Adrenal gland (tissue), 12 donors: ENCODE measurements around the gene MDM1. TPM values are rescaled to one million over a fixed set of nuclear protein-coding genes. Genes with fewer than 3 reads are reported as not detected.
A peak's percentile ranks its signal among the peaks of the same experiment; 100 is the strongest.

Source experiments
- DNase-seq, 7 donors: peaks; one replicate each; pipeline ENCODE4 v3.0.0-alpha.2; 2019 to 2020
- H3K27ac ChIP-seq, 5 donors: fragments of 200-600 bp; sonication (generic) in 4 of 5; 1 replicate in 3 of 5; 2 replicates in 2 of 5; pipeline versions ENCODE4 v1.5.1 to v1.8.0; 2016 to 2020; ENCODE audit warnings: mild to moderate bottlenecking in 1 of 5
- H3K27me3 ChIP-seq: fragments of 200-600 bp; 2 replicates; pipeline ENCODE4 v1.8.0; 2021
- H3K36me3 ChIP-seq, 2 donors: fragments of 200-600 bp; replicated peaks in 1 of 2; 1 replicate in 1 of 2; 2 replicates in 1 of 2; pipeline versions ENCODE4 v1.5.1 to v1.8.0; 2018 to 2022
- H3K4me1 ChIP-seq, 2 donors: fragments of 200-600 bp; replicated peaks in 1 of 2; 1 replicate in 1 of 2; 2 replicates in 1 of 2; pipeline versions ENCODE4 v1.5.1 to v1.8.0; 2018 to 2021
- H3K4me3 ChIP-seq, 4 donors: fragments of 200-600 bp; sonication (generic) in 3 of 4; one replicate each; pipeline ENCODE4 v1.5.1; 2016 to 2018
- H3K9me3 ChIP-seq, 3 donors: fragments of 200-600 bp; sonication (generic) in 1 of 3; replicated peaks in 1 of 3; 1 replicate in 2 of 3; 2 replicates in 1 of 3; pipeline versions ENCODE4 v1.5.1 to v1.8.0; 2016 to 2021
- POLR2A ChIP-seq, 2 donors: fragments of 450-650 bp; IDR thresholded peaks; one replicate each; pipeline ENCODE4 v1.6.1; 2017; ENCODE audit warnings: antibody characterized with exemption in 2 of 2, mild to moderate bottlenecking in 2 of 2, moderate library complexity in 1 of 2
- WGBS, 4 donors: extraction: QIAGEN DNeasy Blood & Tissue Kit in 2 of 4; methylation state at CpG; one replicate each; pipeline versions ENCODE4 v1.1.5 to v1.1.7; 2013 to 2017; 5-methylcytosine and 5-hydroxymethylcytosine counted together
- intact Hi-C, 2 donors: fragments of 100-400 bp; cut with DNase I; formaldehyde crosslinking; loops; one replicate each; pipeline versions ENCODE4 v1.14.1 to v1.15.0; 2022 to 2023
- polyA plus RNA-seq, 3 donors: library from polyadenylated mRNA; stranded (reverse); fragments of 200-250 nt in 2 of 3; fragments of 350-450 nt in 1 of 3; fragmentation: Illumina TruSeq in 1 of 3; extraction: RNeasy Lipid Tissue Mini Kit (QIAGEN cat#74804) in 1 of 3; gene quantifications; one replicate each; pipeline ENCODE4 v1.2.3, GENCODE V29; 2013 to 2014
- total RNA-seq, 9 donors: library from RNA; depleted of rRNA in 4 of 9; stranded (reverse); fragments of >200 nt in 4 of 9; fragments of 120-200 nt in 1 of 9; fragmentation: NEBNext Ultra II Directional in 1 of 9; extraction: Animal tissue kit (Norgen Biotek cat#: 25700) in 1 of 9; gene quantifications; one replicate each; pipeline versions ENCODE4 v1.1.0 to v1.2.4, GENCODE V29; 2013 to 2023
- TF ChIP-seq, protein P1 (sequence below), 6 experiments: fragments of 450-650 bp in 4 of 6; fragments of 200-600 bp in 2 of 6; sonication (generic) in 1 of 6; IDR thresholded peaks; 1 replicate in 5 of 6; 2 replicates in 1 of 6; pipeline versions ENCODE4 v1.5.1 to v1.8.0; 2016 to 2021; ENCODE audit warnings: antibody characterized with exemption in 6 of 6, mild to moderate bottlenecking in 2 of 6, moderate library complexity in 1 of 6
- donor health status: healthy with polysubstance abuse.
- donor health status: Bipolar disorder and iron deficiency.
- donor health status: DM: yes; HTN: yes; CAD: no.
- donor health status: DM: no; HTN: no; CAD: no.
- donor health status: DM: no; HTN: no; CAD: no.
- donor health status: DM: yes; HTN: yes; CAD: no.

The MDM1 gene
- total and polyA plus RNA-seq, 12 donors, result 6.5 to 19.4 (median 10.5) TPM

DNA sequence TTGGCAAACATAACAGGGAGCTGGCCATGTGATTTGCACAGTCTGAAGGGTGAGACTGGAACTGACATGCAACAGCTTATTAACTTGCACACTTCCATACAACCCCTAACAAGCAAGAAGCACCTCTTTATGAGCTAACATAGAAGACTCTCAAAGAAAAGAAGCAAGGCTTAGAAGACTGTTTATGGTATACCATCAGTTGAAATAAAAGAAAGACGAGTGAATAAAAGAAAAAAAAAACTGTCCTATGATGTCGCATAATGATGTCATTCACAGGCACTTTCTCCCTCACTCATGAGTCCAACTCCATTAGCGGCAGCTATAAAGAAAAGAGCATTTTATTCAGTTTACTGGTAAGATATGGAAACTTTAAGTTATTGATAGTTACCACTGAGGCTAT is 3.3 kb upstream of the MDM1 start:
- intact Hi-C loops, result no loop called here
- Histone ChIP-seq H3K27me3 (no peaks in the 10 kb centered on the region), H3K9me3 (no peaks in the 10 kb centered on the region), H3K4me1 (peaks cover 9 to 22% of the 10 kb centered on the region in 2 donors), H3K36me3 (no peaks in the 10 kb centered on the region), H3K4me3 (no peak overlapping the region), H3K27ac (no peak overlapping the region)
- no peak for DNase-seq
- 79 to 91% (median 88%) methylated on average over 3 of the region's 3 CpGs for WGBS, 4 donors
- TF ChIP-seq POLR2A (IDR thresholded peaks at IDR 0.05), result no peak
- TF ChIP-seq, protein P1, sequence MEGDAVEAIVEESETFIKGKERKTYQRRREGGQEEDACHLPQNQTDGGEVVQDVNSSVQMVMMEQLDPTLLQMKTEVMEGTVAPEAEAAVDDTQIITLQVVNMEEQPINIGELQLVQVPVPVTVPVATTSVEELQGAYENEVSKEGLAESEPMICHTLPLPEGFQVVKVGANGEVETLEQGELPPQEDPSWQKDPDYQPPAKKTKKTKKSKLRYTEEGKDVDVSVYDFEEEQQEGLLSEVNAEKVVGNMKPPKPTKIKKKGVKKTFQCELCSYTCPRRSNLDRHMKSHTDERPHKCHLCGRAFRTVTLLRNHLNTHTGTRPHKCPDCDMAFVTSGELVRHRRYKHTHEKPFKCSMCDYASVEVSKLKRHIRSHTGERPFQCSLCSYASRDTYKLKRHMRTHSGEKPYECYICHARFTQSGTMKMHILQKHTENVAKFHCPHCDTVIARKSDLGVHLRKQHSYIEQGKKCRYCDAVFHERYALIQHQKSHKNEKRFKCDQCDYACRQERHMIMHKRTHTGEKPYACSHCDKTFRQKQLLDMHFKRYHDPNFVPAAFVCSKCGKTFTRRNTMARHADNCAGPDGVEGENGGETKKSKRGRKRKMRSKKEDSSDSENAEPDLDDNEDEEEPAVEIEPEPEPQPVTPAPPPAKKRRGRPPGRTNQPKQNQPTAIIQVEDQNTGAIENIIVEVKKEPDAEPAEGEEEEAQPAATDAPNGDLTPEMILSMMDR (IDR thresholded peaks at IDR 0.05), result no peak

DNA sequence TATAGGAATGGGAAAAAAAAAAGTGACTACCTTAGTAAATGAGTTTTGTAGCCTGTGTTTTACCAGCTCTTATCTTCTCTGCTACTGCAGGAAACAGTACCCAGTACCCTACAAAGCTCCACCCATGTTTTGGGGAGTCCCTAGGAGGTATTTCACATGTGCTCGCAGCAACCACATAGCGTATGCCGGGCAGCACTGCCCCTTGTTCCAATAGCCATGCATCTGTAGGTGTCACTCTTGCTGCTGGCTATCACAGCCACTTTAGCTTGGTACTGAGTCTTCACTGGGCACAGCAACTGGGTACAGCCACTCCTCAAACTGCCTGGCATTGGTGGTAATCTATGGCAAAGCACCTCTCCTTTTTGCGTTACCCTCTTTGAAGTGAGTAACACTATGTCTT is 2.0 kb upstream of the MDM1 start:
- Histone ChIP-seq H3K4me1 (peaks cover 9 to 22% of the 10 kb centered on the region in 2 donors), H3K27me3 (no peaks in the 10 kb centered on the region), H3K27ac (no peak overlapping the region), H3K36me3 (no peaks in the 10 kb centered on the region), H3K9me3 (no peaks in the 10 kb centered on the region), H3K4me3 (no peak overlapping the region)
- DNase-seq, result no peak
- intact Hi-C loops, result no loop called here
- 51 to 70% (median 59%) methylated on average over 4 of the region's 4 CpGs for WGBS, 4 donors
- TF ChIP-seq, protein P1 (IDR thresholded peaks at IDR 0.05), result no peak
- no peak for TF ChIP-seq POLR2A (IDR thresholded peaks at IDR 0.05)

DNA sequence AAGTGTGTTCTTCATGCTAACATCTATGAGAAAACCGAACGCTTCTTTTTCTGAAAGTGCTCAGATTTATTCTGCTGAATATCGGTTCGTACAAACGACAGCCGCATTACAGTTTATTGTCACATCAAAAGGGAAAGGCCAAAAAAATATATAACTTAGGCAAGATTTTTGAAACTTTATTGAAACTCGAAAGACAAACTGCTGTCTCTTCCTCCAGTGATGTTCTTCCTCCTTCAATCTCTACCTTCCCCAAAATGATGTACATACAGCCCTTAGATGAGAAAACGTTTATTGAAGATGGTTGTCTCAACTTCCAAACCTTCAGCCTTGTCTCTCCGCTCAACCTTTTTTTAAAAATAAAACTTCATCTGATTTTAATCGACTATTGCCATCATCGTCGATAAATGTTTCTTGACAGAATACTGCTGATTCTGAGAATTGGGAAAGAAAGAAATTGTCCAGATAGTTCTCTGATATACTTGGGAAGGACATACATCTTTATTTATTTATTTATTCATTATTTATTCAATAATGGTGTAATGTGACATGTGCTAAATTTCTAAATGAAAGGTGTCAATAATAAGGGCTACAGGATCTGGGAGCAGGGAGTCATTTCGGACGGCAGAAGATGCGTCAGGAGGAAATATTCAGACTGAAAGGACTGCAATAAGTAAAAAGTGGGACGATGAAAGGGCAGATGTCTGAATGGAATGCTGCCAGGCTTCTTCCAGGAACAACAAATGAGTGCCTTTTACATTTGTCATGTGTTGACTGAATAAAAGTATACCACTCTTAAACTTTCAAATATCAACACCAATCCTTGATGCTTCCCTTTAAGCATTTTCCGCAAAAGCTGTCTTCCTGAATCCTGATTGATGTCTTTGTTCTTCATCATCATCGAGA is 817 bp upstream of the MDM1 start:
- H3K36me3 ChIP-seq, result no peaks in the 10 kb centered on the region
- intact Hi-C loops, result no loop called here
- peak overlapping the region in 3 of 4 donors; percentile 27 to 91 (median 51) for H3K4me3 ChIP-seq
- no peaks in the 10 kb centered on the region for H3K9me3 ChIP-seq
- H3K27ac ChIP-seq, result peak overlapping the region in 2 of 5 donors; percentile 39 to 79
- H3K27me3 ChIP-seq, result no peaks in the 10 kb centered on the region
- H3K4me1 ChIP-seq, result peaks cover 9 to 22% of the 10 kb centered on the region in 2 donors
- 45 to 51% (median 47%) methylated on average over 18 of the region's 18 CpGs for WGBS, 4 donors
- no peak for TF ChIP-seq POLR2A (IDR thresholded peaks at IDR 0.05)
- TF ChIP-seq, protein P1 (IDR thresholded peaks at IDR 0.05), result no peak
- no peak for DNase-seq

- intact Hi-C loops, result no loop called here
- WGBS, 4 donors, result 28 to 34% (median 29%) methylated on average over 9 of the region's 9 CpGs
- H3K36me3 ChIP-seq, result no peaks in the 10 kb centered on the region
- peaks cover 4 to 15% of the 10 kb centered on the region in 2 donors for H3K4me1 ChIP-seq
- no peak for DNase-seq
- H3K9me3 ChIP-seq, result no peaks in the 10 kb centered on the region
- peak overlapping the region in 2 of 4 donors; percentile 83 to 91 for H3K4me3 ChIP-seq
- H3K27ac ChIP-seq, result no peak overlapping the region
- TF ChIP-seq, protein P1 (IDR thresholded peaks at IDR 0.05), result no peak
- TF ChIP-seq POLR2A (IDR thresholded peaks at IDR 0.05), result no peak
- no peaks in the 10 kb centered on the region for H3K27me3 ChIP-seq
These were observed 678 bp downstream of the MDM1 start for GRCh38 chr12:68331500-68331868.
